ENCODE results near the gene UBASH3B.

DNA sequence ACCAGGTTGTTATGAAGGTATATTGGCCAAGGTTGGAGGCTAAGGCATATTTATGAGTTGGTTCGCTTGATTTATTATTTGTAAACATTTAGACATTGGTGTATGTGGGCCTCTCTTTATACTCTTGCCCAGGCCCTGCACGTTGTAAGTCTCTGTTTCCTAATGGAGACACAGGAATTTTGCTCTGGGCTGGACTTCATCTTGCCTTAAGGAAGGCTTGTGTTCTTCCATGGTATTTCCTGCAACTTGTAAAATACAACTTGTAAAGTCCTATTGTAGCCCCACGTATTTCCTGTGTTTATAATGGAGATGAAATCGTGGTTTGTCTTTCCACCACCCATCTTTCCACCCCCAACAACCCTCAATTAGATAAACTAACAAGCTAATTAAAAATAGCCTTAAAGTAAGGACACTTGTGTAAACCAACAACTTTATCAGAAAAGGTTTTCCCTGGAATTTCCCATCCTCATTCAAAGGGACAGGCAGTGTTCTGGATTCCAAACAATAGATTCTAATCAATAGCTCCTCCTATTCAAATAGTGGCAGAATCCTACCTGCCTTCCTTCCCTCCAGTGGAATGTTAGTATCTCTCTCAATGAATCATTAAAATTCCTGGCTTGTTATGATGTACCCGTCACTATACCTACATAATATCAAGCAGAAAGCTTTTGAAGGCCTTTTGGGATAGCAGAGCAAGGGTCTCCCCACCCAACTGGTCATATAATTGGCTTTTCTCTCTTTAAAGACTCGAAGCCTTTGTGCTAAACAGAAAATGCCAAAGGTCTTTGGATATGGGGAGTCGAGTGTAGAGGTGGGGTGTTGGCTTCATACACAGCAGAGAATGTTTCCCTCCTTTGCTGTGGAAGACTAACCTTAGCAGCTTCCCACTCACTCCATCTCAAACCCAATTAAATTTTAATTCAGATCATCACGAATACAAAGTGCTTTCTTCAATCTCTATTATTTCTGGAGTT lies 77.1 kb downstream of the UBASH3B start:
- TF ChIP-seq POLR2AphosphoS5 (IDR thresholded peaks at IDR 0.05; ENCODE audit: borderline replicate concordance, low read depth, low read length): no peak
- TF ChIP-seq EZH2 (IDR thresholded peaks at IDR 0.05): no peak
